ENCODE data around the gene PRKN.

PRKN gene

DNA sequence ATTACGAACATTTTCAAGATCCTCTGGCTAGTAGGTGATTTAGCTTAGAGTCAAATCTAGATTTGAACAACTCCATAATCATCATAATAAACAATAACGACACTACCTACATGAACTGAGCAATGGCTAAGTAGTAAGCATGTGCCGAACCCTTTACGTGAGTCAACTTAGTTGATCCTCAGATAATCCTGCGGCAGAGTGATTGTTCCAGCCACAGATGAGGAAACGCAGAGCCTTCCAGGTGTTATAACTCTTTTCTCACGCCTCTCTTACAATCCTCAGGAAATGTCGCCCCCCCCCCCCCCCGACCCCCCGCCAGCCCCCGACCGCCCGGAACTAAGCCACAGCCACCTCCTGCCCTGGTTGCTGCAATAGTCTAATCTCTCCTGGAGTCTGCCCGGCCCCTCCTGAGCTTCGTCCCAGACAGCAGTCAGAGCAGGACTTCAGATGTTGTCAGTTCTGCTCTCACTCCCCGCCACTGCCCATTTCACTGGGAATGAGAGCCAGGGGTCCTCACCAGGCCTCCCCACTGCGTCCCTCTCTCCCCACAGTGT, 1312.2 kb downstream of the PRKN start:
- TF ChIP-seq ZNF274 (IDR thresholded peaks at IDR 0.05; ENCODE audit: low read depth, low read length): no peak
- H3K4me3 ChIP-seq (ENCODE audit: low read length): no peak overlapping the region

DNA sequence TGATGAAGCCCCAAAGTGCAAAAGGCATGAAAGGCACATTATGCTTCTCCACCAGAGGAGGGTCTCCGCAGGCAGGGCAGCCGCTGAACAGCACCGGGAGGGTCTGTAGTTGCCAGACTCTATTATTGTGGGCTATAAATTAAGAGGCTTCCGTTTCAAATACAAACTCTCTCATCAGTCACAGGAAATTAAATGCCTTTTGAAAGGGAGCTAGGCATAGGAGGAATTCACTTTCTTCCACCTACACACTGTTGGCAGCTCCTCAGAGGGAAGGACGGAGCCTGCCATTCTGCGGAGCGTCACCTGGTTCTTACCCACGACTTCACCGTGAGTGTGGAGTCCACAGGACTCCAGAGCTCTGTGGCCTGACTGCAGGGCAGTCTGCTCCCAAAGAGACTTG, 1312.9 kb downstream of the PRKN start:
- TF ChIP-seq ZNF274 (IDR thresholded peaks at IDR 0.05; ENCODE audit: low read depth, low read length): no peak

DNA sequence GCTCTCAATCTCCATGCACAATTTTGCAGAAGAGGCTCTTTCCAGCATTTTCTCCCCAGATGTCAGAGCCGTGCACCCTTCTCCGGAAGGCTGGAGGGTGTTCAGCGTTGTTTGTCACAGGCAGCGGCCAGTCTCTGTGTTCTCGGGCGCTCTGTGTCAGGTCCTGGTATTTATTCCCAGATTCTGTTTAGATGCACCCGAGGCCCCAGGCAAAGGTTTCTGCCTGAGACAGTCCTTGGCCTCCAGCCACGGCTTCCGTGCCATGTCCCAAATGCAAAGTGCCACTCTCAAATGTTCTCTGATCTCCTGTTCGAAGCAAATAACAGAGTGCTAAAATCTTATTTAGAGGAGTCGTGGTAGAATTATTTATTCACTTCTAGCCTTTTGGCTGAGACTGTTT, 1313.4 kb downstream of the PRKN start:
- no peak overlapping the region for H3K4me3 ChIP-seq (ENCODE audit: low read length)

More for the DNA sequence above, 1312.9 kb downstream of the PRKN start:
- no peak overlapping the region for H3K4me3 ChIP-seq (ENCODE audit: low read length)

DNA sequence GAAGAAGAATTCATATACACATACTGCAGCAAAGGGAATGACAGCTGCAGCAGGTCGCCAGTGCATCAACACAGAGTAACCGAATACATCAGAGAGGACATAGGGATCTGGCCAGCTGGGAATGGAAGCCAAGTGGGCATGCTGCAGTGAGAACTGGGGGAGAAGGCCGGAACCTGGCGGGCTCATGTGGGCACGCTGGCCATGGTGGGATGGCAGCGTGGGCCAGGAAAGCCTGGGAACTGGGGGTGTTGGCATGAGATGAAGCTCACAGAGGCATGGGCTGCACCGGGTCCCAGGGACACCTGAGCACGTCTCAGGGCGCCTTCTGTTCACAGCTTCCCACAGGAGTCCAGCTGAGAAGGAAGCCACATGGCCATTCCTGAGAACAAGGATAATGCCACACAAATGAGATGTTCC, 1314.2 kb downstream of the PRKN start:
- no peak overlapping the region for H3K4me3 ChIP-seq (ENCODE audit: low read length)
- no peak for TF ChIP-seq ZNF274 (IDR thresholded peaks at IDR 0.05; ENCODE audit: low read depth, low read length)

More for the DNA sequence above, 1313.4 kb downstream of the PRKN start:
- no peak for TF ChIP-seq ZNF274 (IDR thresholded peaks at IDR 0.05; ENCODE audit: low read depth, low read length)

DNA sequence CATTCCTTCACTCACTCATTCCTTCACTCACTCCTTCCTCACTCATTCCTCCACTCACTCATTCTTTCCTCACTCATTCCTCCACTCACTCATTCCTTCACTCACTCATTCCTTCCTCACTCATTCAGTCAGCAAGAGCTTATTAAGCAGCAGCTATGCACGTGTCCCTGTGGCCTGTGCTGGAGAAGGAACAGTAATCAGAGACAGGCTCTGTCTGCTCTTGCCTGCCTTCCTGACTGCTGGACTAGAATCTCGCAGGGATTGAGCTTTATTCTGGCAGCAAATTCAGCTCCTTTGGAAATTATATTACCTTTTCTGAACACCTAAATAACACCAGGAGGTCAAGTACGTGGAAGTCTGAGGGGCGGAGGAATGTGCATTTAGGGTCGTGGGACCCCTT, 1314.8 kb downstream of the PRKN start:
- TF ChIP-seq ZNF274 (IDR thresholded peaks at IDR 0.05; ENCODE audit: low read depth, low read length): no peak
- H3K4me3 ChIP-seq (ENCODE audit: low read length): no peak overlapping the region

DNA sequence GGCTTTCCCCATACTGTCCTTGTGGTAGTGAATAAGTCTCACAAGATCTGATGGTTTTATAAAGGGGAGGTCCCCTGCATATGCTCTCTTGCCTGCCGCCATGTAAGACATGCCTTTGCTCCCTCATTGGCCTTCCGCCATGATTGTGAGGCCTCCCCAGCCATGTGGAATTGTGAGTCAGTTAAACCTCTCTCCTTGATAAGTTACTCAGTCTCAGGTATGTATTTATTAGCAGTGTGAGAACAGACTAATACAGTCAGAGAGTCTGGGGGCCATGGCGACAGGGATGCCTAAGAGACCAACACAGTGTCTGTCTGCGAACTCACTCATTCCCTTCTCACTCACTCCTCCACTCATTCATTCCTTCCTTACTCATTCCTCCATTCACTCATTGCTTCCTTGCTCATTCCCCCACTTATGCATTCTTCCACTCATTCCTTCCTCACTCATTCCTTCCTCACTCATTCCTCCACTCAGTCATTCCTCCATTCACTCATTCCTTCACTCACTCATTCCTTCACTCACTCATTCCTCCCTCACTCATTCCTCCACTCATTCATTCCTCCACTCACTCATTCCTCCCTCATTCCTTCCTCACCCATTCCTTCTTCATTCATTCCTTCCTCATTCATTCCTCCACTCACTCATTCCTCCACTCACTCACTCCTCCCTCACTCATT, 1316.2 kb downstream of the PRKN start:
- H3K4me3 ChIP-seq (ENCODE audit: low read length): no peak overlapping the region
- no peak for TF ChIP-seq ZNF274 (IDR thresholded peaks at IDR 0.05; ENCODE audit: low read depth, low read length)

DNA sequence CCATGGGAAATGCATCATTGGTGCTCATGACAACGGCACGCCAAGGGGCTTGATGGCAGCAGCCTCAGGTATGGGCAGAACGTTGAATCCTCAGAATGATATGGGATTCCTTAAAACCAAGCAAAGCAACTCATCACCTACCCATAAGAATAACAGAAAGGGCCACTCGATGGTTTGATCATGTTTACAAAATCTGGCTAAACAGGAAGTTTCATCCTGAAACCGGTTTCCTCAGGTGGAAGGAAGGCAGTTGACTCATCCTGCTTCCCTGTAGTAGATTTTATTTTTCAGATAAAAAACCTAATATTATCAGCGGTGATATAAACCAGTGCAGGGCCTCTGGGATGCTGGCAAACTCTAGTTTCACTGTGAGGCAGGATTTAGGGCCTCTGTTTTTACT, 1316.8 kb downstream of the PRKN start:
- no peak for TF ChIP-seq ZNF274 (IDR thresholded peaks at IDR 0.05; ENCODE audit: low read depth, low read length)
- no peak overlapping the region for H3K4me3 ChIP-seq (ENCODE audit: low read length)

DNA sequence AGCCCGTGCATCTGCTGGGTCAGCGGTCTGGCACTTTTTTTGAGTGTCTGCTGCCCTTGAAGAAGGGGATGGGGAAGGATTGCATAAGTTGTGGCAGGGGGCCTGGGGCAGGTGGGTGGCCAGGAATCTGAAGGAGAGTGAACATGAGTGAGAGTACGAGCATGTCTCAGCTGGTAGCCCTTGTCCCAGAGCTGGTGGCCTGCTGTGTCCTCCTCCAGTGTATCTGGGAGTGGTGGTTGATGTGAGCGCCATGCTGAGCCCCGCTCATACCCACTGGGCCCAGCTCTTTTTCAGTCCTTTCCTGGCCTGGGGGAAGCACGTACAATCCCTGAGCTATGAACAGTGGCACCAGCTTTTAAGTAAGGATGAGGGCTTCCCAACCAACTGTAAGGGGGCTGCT, 1317.5 kb downstream of the PRKN start:
- TF ChIP-seq ZNF274 (IDR thresholded peaks at IDR 0.05; ENCODE audit: low read depth, low read length): no peak
- no peak overlapping the region for H3K4me3 ChIP-seq (ENCODE audit: low read length)

DNA sequence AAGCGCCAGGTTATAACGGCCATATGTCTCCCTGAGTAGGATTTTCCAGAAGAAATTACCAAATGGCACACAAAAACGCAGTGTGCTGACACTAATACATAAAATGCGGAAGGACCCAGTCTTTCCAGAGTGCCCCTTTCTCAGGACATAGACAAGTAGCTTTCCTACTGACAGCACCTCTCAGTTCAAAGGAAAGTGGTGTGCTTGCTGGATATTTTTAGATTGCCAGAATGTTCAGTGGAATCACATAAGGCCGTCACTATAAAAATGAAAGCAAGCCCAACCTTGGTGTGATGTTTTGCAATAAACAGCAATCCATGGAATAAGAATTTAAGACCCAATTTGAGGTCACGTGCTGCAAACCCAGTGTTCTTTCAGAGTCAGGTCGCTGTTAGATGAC, 1318.2 kb downstream of the PRKN start:
- no peak overlapping the region for H3K4me3 ChIP-seq (ENCODE audit: low read length)
- TF ChIP-seq ZNF274 (IDR thresholded peaks at IDR 0.05; ENCODE audit: low read depth, low read length): no peak

DNA sequence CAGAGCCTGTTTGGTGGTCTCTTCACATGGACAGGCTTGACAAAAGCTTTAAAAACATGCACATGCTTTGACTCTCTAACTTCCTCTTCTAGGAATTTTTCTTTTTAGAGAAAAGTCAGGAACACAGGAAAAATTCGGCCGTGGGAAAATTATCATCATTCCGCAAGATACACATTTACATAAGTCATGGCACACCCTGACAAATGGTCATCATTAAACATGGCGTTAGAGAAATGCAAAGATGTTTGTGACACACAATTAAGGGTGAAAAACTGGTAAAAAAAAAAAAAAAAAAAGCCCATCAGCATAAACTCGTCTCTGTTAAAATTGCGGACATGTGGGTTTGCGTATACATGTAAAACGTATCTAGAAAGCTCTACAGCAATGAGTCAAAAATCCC, 1319.5 kb downstream of the PRKN start:
- TF ChIP-seq ZNF274 (IDR thresholded peaks at IDR 0.05; ENCODE audit: low read depth, low read length): no peak
- no peak overlapping the region for H3K4me3 ChIP-seq (ENCODE audit: low read length)

DNA sequence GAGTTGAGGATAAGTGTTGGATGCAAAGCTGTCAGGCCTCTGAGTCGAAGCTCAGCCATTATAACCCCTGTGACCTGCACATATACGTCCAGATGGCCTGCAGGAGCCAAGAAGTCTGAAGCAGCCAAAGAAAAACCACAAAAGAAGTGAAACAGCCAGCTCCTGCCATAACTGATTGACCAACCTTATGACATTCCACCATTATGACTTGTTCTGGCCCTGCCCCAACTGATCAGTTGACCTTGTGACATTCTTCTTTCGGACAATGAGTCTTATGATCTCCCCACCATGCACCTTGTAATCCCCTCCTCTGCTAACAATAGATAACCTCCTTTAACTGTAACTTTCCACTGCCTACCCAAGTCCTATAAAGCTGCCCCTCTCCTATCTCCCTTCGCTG, 1320.0 kb downstream of the PRKN start:
- TF ChIP-seq ZNF274 (IDR thresholded peaks at IDR 0.05; ENCODE audit: low read depth, low read length): no peak
- H3K4me3 ChIP-seq (ENCODE audit: low read length): no peak overlapping the region

DNA sequence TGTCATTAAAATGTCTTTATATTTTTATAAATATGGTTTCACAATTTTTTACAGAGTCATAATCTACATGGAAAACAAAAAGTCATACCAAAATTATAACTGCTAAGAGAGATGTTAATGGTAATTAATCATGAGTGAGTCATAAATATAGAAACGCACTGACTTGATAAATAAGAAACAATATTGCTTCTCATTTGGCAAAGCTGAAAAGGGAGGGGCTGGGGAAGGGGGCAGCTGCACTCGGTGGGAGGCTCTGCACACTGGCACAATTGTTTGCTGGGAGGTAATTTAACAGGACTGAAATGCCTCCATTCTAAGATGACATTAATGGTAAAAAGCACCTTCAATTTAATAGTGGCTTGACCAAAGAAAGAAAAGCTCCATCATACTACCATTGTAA, 1320.5 kb downstream of the PRKN start:
- TF ChIP-seq ZNF274 (IDR thresholded peaks at IDR 0.05; ENCODE audit: low read depth, low read length): no peak
- H3K4me3 ChIP-seq (ENCODE audit: low read length): no peak overlapping the region

DNA sequence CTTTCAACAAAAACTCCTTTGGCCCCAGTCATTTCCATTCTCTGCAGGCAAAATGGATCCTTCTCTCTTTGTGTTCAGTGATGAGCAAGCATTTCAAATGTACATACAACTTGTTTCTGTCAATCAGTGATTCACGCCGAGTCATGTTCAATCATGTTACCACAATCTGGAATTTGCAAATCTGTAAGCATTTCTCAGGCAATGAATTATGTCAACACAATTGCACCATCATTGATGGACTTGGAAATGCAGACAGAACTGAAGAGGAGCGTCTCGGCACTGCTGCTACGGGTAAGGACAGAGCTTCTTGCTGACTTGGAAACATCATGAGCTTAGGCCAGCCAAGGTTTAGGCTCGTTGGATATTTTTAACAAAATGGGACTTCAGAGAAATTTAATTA, 1320.9 kb downstream of the PRKN start:
- H3K4me3 ChIP-seq (ENCODE audit: low read length): no peak overlapping the region
- TF ChIP-seq ZNF274 (IDR thresholded peaks at IDR 0.05; ENCODE audit: low read depth, low read length): no peak

DNA sequence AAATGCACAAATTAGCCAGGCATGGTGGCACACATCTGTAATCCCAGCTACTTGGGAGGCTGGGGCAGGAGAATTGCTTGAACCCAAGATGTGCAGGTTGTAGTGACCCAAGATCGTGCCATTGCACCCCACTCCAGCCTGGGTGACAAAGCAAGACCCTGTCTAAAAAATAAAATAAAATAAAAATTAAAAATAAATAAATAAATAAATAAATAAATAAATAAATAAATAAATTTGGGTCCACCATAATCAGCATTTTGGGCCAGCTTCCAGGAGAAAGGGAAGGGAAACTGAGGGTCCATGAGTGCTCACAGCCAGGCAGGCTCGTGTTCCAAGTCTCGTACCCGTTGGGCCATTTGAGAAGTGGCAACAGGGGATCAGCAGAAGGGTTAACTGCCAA, 1322.1 kb downstream of the PRKN start:
- H3K4me3 ChIP-seq (ENCODE audit: low read length): no peak overlapping the region
- no peak for TF ChIP-seq ZNF274 (IDR thresholded peaks at IDR 0.05; ENCODE audit: low read depth, low read length)

DNA sequence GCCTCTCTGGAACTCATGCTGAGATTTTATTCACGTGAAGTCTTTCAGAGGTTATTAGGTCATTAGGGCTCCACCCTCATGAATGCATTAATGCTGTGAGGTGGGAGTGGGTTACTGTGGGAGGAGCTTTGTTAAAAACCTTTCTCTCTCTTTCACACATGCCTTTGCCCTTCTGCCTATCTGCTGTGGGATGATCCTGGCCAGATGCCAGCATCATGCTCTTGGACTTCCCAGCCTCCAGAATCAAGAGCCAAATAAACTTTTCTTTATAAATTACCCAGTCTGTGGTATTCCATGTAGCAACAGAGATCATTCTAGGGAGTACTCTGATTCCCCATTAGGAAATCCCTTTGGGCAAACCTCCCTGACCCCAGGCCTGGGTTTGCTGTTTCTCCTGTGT, 1323.8 kb downstream of the PRKN start:
- TF ChIP-seq ZNF274 (IDR thresholded peaks at IDR 0.05; ENCODE audit: low read depth, low read length): no peak
- H3K4me3 ChIP-seq (ENCODE audit: low read length): no peak overlapping the region

Data from GM08714 (cell line).